Measurements from ENCODE around the gene TBC1D1.

Gene TBC1D1

GRCh38 chr4:38060829-38061431 is 170.0 kb downstream of the TBC1D1 start:
- no peak for DNase-seq

GRCh38 chr4:38062088-38062775 is 171.3 kb downstream of the TBC1D1 start:
- DNase-seq: peak; percentile 24

GRCh38 chr4:38062776-38063097 is 171.9 kb downstream of the TBC1D1 start:
- DNase-seq: no peak

- no peak for DNase-seq
These were observed 174.3 kb downstream of the TBC1D1 start for GRCh38 chr4:38065176-38065575.

- no peak for DNase-seq
These were observed 175.0 kb downstream of the TBC1D1 start for GRCh38 chr4:38065900-38066299.

GRCh38 chr4:38067499-38067898 is 176.6 kb downstream of the TBC1D1 start:
- no peak for DNase-seq

- DNase-seq: no peak
These were observed 177.2 kb downstream of the TBC1D1 start for GRCh38 chr4:38068107-38068506.

- DNase-seq: no peak
These were observed 178.4 kb downstream of the TBC1D1 start for GRCh38 chr4:38069271-38069760.

GRCh38 chr4:38071801-38072431 is 181.0 kb downstream of the TBC1D1 start:
- no peak for DNase-seq

GRCh38 chr4:38072578-38072977 is 181.7 kb downstream of the TBC1D1 start:
- no peak for DNase-seq

- DNase-seq: no peak
These were observed 182.8 kb downstream of the TBC1D1 start for GRCh38 chr4:38073596-38074234.

GRCh38 chr4:38075370-38076152 is 184.7 kb downstream of the TBC1D1 start:
- DNase-seq: no peak

GRCh38 chr4:38076153-38076669 is 185.3 kb downstream of the TBC1D1 start:
- no peak for DNase-seq

- DNase-seq: no peak
These were observed 187.1 kb downstream of the TBC1D1 start for GRCh38 chr4:38077791-38078489.

- no peak for DNase-seq
These were observed 187.9 kb downstream of the TBC1D1 start for GRCh38 chr4:38078590-38079421.

GRCh38 chr4:38080061-38080974 is 189.4 kb downstream of the TBC1D1 start:
- DNase-seq: no peak

GRCh38 chr4:38082021-38082420 is 191.1 kb downstream of the TBC1D1 start:
- DNase-seq: no peak

GRCh38 chr4:38082424-38083385 is 191.8 kb downstream of the TBC1D1 start:
- DNase-seq: no peak

Data from NCI-H1694 treated with DMSO at 0.1 percent for 48 hours (cell line).